GM12873 (cell line): ENCODE measurements around the gene KLRD1.

Experiments
- TF ChIP-seq, protein P1 (sequence below): IDR thresholded peaks from 2 replicates; pipeline ENCODE4 v1.5.1; 2012; ENCODE audit warnings: low read depth, mild to moderate bottlenecking, moderate library complexity, low read length, control low read depth; ENCODE audit not compliant: insufficient read depth; ENCODE audit errors: missing control alignments

Gene KLRD1

DNA sequence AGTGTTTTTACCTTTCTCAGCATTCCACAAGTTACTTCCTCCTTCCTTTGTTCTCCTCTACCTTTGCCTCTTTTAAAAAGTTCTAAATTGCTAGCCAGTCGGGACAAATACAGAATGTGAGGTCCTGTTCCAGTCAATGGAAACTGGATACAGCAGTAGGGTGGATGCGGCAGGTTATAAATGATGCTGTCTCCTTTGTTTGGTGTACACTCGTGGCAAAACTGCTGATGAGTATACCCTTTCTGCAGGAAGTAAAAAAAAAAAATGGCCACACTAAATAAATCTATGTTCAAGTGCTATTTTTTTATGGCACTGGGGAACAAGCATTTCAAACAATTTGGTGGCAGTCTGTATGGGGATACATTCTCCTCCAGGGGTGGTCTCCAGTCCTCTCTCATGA lies 54.7 kb downstream of the KLRD1 start:
- TF ChIP-seq, protein P1, sequence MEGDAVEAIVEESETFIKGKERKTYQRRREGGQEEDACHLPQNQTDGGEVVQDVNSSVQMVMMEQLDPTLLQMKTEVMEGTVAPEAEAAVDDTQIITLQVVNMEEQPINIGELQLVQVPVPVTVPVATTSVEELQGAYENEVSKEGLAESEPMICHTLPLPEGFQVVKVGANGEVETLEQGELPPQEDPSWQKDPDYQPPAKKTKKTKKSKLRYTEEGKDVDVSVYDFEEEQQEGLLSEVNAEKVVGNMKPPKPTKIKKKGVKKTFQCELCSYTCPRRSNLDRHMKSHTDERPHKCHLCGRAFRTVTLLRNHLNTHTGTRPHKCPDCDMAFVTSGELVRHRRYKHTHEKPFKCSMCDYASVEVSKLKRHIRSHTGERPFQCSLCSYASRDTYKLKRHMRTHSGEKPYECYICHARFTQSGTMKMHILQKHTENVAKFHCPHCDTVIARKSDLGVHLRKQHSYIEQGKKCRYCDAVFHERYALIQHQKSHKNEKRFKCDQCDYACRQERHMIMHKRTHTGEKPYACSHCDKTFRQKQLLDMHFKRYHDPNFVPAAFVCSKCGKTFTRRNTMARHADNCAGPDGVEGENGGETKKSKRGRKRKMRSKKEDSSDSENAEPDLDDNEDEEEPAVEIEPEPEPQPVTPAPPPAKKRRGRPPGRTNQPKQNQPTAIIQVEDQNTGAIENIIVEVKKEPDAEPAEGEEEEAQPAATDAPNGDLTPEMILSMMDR, result no peak

GRCh38 chr12:10362828-10363657 lies 55.4 kb downstream of the KLRD1 start:
- TF ChIP-seq, protein P1, result no peak

GRCh38 chr12:10363658-10363913 lies 55.9 kb downstream of the KLRD1 start:
- TF ChIP-seq, protein P1, result no peak

GRCh38 chr12:10363914-10364814 lies 56.5 kb downstream of the KLRD1 start:
- TF ChIP-seq, protein P1, result no peak

GRCh38 chr12:10364815-10365622 lies 57.3 kb downstream of the KLRD1 start:
- TF ChIP-seq, protein P1, result no peak

DNA sequence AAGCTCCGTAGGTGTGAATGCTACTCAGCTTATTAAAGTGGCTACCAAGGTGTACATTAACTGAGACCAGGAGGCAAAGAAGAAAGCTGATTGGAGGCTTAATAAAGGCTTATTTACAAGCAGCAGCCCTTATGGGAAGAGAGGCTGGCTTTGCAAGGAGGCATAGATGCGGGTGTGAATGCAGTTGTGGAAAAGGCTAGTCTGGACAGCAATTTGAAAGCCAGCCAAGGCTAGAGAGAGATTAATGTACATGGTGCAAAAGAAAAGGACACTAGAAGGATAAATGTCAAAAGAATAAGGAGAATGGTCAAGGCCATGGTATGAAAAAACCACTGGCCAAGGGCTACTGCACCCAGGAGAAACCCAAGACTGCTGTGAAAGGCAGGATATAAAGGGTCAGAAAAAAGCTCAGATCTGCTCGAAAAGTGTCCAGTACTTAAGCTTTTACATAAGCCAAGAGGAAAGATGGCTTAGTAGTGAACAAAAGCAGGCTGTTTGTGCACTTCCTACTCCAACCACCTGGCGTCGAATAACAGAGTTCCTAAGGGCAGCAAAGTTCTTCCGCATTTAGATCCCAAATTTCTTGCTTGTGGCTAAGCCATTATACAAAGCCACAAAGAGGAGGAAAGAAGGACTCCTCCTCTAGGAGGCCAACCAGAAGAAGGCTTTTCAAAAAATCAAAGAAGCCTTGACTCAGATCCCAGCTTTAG lies 58.2 kb downstream of the KLRD1 start:
- TF ChIP-seq, protein P1, result no peak
